Kidney epithelial cell (primary cell): Measurements from ENCODE around the gene OPRD1. TPM values are rescaled to one million over a fixed set of nuclear protein-coding genes. Genes with fewer than 3 reads are reported as not detected.
"Not testable (repeated sequence)": the region's sequence is repeated elsewhere in the genome, so short reads cannot be mapped to it uniquely, and the experiment has no call there.

ENCODE experiments used
- DNase-seq: peaks from one replicate; pipeline ENCODE4 v3.0.0-alpha.2; 2010; ENCODE audit warnings: low read depth
- H3K27me3 ChIP-seq: 2 replicates; pipeline ENCODE4 v1.6.0; 2011; ENCODE audit warnings: low read length; ENCODE audit not compliant: control insufficient read depth, insufficient read depth
- H3K36me3 ChIP-seq: 2 replicates; pipeline ENCODE4 v1.5.1; 2011; ENCODE audit warnings: low read length; ENCODE audit not compliant: control insufficient read depth, insufficient read depth
- H3K4me3 ChIP-seq: 2 replicates; pipeline ENCODE4 v1.5.1; 2011; ENCODE audit warnings: low read depth, mild to moderate bottlenecking, control low read depth, low read length
- CTCF ChIP-seq: IDR thresholded peaks from 2 replicates; pipeline ENCODE4 v1.5.1; 2011; ENCODE audit warnings: mild to moderate bottlenecking, moderate library complexity, low read length, control low read depth, inconsistent platforms; ENCODE audit not compliant: insufficient read depth, poor library complexity, severe bottlenecking
- total RNA-seq: library from RNA; depleted of rRNA; stranded (reverse); fragments of >200 nt; gene quantifications from 2 replicates; pipeline ENCODE4 v1.2.3, GENCODE V29; 2015

Gene OPRD1
- total RNA-seq, 1 donor from 2014 or later = 0.21 TPM

GRCh38 chr1:28782011-28782410, 30.0 kb upstream of the OPRD1 start:
- H3K4me3 ChIP-seq = no peak overlapping the region
- H3K27me3 ChIP-seq = no peaks in the 10 kb centered on the region

GRCh38 chr1:28783363-28783762, 28.6 kb upstream of the OPRD1 start:
- Histone ChIP-seq H3K36me3 (no peaks in the 10 kb centered on the region), H3K27me3 (no peaks in the 10 kb centered on the region), H3K4me3 (no peak overlapping the region)
- no peak for DNase-seq
- no peak for TF ChIP-seq CTCF

More at GRCh38 chr1:28782011-28782410, 30.0 kb upstream of the OPRD1 start:
- DNase-seq = no peak
- TF ChIP-seq CTCF = no peak
- no peaks in the 10 kb centered on the region for H3K36me3 ChIP-seq

GRCh38 chr1:28789412-28789811, 22.6 kb upstream of the OPRD1 start:
- no peaks in the 10 kb centered on the region for H3K27me3 ChIP-seq
- H3K4me3 ChIP-seq = no peak overlapping the region
- H3K36me3 ChIP-seq = no peaks in the 10 kb centered on the region
- no peak for DNase-seq
- no peak for TF ChIP-seq CTCF

GRCh38 chr1:28789816-28790215, 22.2 kb upstream of the OPRD1 start:
- Histone ChIP-seq H3K4me3 (no peak overlapping the region), H3K36me3 (no peaks in the 10 kb centered on the region), H3K27me3 (no peaks in the 10 kb centered on the region)
- DNase-seq = no peak
- TF ChIP-seq CTCF = no peak

GRCh38 chr1:28790377-28791035, 21.5 kb upstream of the OPRD1 start:
- Histone ChIP-seq H3K36me3 (no peaks in the 10 kb centered on the region), H3K4me3 (no peak overlapping the region), H3K27me3 (no peaks in the 10 kb centered on the region)
- no peak for TF ChIP-seq CTCF
- no peak for DNase-seq

- H3K36me3 ChIP-seq, H3K27me3 ChIP-seq, H3K4me3 ChIP-seq, DNase-seq: not testable (repeated sequence)
Measured at GRCh38 chr1:28791929-28792328, 20.0 kb upstream of the OPRD1 start.
